ENCODE data around the gene FGD3.
"Not testable (repeated sequence)": the region's sequence is repeated elsewhere in the genome, so short reads cannot be mapped to it uniquely, and the experiment has no call there.

Gene FGD3

GRCh38 chr9:92974761-92975755 lies 27.7 kb downstream of the FGD3 start:
- DNase-seq: no peak

- DNase-seq: no peak
Measured at GRCh38 chr9:92976431-92976830, 29.1 kb downstream of the FGD3 start.

- no peak for DNase-seq
Measured at GRCh38 chr9:92977279-92977678, 30.0 kb downstream of the FGD3 start.

GRCh38 chr9:92978345-92978875 lies 31.1 kb downstream of the FGD3 start:
- DNase-seq: no peak

GRCh38 chr9:92979283-92980056 lies 32.1 kb downstream of the FGD3 start:
- DNase-seq: no peak

- no peak for DNase-seq
Measured at GRCh38 chr9:92980085-92980745, 32.9 kb downstream of the FGD3 start.

GRCh38 chr9:92982130-92982529 lies 34.8 kb downstream of the FGD3 start:
- no peak for DNase-seq

- no peak for DNase-seq
Measured at GRCh38 chr9:92983984-92984589, 36.8 kb downstream of the FGD3 start.

GRCh38 chr9:92984976-92985375 lies 37.7 kb downstream of the FGD3 start:
- DNase-seq: no peak

- DNase-seq: no peak
Measured at GRCh38 chr9:92986176-92987119, 39.1 kb downstream of the FGD3 start.

- DNase-seq: no peak
Measured at GRCh38 chr9:92988215-92988768, 41.0 kb downstream of the FGD3 start.

- DNase-seq: no peak
Measured at GRCh38 chr9:92989561-92989960, 42.2 kb downstream of the FGD3 start.

GRCh38 chr9:92990461-92990860 lies 43.1 kb downstream of the FGD3 start:
- no peak for DNase-seq

- no peak for DNase-seq
Measured at GRCh38 chr9:92992549-92992948, 45.2 kb downstream of the FGD3 start.

- DNase-seq: not testable (repeated sequence)
Measured at GRCh38 chr9:92998871-92999270, 51.5 kb downstream of the FGD3 start.

GRCh38 chr9:93001031-93001430 lies 53.7 kb downstream of the FGD3 start:
- no peak for DNase-seq

- no peak for DNase-seq
Measured at GRCh38 chr9:93002700-93003099, 55.4 kb downstream of the FGD3 start.

- DNase-seq: peak in 2 of 14 donors; percentile 8 to 67
Measured at GRCh38 chr9:93003552-93004407, 56.5 kb downstream of the FGD3 start.

- no peak for DNase-seq
Measured at GRCh38 chr9:93004561-93004960, 57.2 kb downstream of the FGD3 start.

GRCh38 chr9:93005876-93006275 lies 58.6 kb downstream of the FGD3 start:
- DNase-seq: no peak

Data from C1 segment of cervical spinal cord (tissue), 14 donors.